Measurements from ENCODE around the gene CAMTA1.

DNA sequence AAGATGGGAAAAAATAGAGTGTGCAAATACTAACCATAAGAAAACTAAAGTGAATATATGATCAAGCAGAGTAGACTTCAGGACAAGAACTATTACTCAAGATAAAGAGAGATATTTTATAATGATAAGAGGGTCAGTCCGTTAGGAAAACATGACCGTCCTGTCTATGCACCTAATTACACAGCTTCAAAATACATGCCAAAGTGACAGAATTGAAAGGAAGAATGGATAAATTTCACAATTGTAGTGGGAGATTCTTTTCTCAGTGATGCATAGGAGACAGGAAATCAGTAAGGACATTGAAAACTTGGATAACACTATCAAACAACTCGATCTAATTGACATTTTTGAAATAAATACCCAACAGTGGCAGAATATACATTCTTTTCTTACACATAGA, 489.0 kb downstream of the CAMTA1 start:
- TF ChIP-seq, protein P1, sequence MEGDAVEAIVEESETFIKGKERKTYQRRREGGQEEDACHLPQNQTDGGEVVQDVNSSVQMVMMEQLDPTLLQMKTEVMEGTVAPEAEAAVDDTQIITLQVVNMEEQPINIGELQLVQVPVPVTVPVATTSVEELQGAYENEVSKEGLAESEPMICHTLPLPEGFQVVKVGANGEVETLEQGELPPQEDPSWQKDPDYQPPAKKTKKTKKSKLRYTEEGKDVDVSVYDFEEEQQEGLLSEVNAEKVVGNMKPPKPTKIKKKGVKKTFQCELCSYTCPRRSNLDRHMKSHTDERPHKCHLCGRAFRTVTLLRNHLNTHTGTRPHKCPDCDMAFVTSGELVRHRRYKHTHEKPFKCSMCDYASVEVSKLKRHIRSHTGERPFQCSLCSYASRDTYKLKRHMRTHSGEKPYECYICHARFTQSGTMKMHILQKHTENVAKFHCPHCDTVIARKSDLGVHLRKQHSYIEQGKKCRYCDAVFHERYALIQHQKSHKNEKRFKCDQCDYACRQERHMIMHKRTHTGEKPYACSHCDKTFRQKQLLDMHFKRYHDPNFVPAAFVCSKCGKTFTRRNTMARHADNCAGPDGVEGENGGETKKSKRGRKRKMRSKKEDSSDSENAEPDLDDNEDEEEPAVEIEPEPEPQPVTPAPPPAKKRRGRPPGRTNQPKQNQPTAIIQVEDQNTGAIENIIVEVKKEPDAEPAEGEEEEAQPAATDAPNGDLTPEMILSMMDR (IDR thresholded peaks at IDR 0.05; ENCODE audit: insufficient read depth, low read depth, low read length) = no peak
- TF ChIP-seq EZH2 (IDR thresholded peaks at IDR 0.05; ENCODE audit: insufficient read depth, low read length) = no peak

Measured in astrocyte (in vitro differentiated cells and primary cell).